SK-MEL-5 (cell line): ENCODE data around the gene ZSCAN5A. TPM values are rescaled to one million over a fixed set of nuclear protein-coding genes. Genes with fewer than 3 reads are reported as not detected.
"Not testable (repeated sequence)": the region's sequence is repeated elsewhere in the genome, so short reads cannot be mapped to it uniquely, and the experiment has no call there.

Source experiments
- DNase-seq: peaks from one replicate; pipeline ENCODE4 v3.0.0-alpha.2; 2016; ENCODE audit warnings: low read depth, low spot score
- in situ Hi-C: cut with HindIII; loops from 2 replicates; pipeline ENCODE4 v1.10.0; 2016; ENCODE audit warnings: low sequenced_read_pairs, high pct_unique_total_duplicates, low pct_unique_long_range_greater_than_20kb
- small RNA-seq, 2 experiments: library from RNA; depleted of rRNA; stranded (forward); fragments of <200 nt; gene quantifications; one replicate each; pipeline ENCODE3, GENCODE V24; 2014
- total RNA-seq: library from RNA; depleted of rRNA; stranded (reverse); fragments of >200 nt; shearing (Covaris generic); gene quantifications from 2 replicates; pipeline ENCODE4 v1.2.3, GENCODE V29; 2014; rRNA removed

The ZSCAN5A gene
- total RNA-seq, 1 experiment from 2014 or later, result 5.4 TPM

GRCh38 chr19:56191115-56191514 lies 123.5 kb downstream of the ZSCAN5A start:
- DNase-seq, result no peak
- in situ Hi-C loops, result no loop called here

- DNase-seq, result no peak
- in situ Hi-C loops, result no loop called here
Observed at GRCh38 chr19:56189785-56190184, 124.9 kb downstream of the ZSCAN5A start.

DNA sequence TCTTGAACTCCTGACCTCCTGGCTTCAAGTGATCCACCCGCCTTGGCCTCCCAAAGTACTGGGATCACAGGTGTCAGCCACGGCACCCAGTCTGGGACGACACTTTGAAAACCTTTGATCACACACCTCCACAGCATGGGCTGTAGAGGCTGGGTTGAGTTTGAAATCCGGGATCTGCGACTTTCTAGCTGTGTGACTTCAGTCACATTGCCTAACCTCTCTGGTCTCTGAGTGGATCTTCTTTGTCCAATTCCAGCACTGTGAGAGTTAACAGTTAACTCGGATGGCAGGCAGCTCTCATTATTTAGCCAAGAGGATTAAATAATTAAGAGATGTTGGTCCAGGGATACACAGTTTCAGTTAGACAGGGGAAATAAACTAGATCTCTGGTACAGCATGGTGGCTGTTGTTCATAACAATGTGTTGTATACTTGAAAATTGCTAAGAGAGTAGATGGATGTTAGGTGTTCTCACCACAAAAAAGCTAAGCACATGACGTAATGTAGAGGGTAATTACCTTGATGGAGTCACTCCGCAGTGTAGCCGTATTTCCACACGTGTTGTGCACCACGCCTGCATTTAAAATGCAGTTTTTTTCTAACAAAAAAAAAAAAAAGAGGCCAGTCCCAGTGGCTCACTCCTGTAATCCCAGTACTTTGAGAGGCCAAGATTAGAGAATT lies 136.9 kb downstream of the ZSCAN5A start:
- in situ Hi-C loops, result no loop called here
- DNase-seq, result no peak

DNA sequence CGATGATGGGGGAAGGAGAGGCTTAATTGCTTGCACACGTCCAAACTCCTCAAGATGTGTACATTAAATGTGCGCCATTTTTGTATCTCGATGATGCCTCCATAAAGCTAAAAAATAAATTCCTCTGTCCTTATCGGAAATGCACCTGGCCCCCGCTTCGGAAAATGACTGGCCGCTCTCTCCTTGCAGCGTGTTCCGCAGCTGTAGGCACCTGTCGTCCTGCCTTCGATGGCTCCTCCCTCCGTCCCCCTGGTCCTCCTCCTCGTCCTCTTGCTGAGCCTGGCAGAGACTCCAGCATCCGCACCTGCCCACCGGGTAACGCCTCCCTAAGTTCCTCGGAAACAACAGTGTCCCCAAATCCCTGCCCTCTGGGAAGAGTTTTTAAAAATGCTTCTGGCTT lies 137.8 kb downstream of the ZSCAN5A start:
- in situ Hi-C loops, result no loop called here
- DNase-seq, result no peak

DNA sequence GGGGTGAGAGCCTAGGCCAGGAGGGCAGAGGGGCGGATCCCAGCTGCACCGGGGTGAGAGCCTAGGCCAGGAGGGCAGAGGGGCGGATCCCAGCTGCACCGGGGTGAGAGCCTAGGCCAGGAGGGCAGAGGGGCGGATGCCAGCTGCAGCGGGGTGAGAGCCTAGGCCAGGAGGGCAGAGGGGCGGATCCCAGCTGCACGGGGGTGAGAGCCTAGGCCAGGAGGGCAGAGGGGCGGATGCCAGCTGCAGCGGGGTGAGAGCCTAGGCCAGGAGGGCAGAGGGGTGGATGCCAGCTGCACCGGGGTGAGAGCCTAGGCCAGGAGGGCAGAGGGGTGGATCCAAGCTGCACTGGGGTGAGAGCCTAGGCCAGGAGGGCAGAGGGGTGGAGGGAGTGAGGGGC lies 138.3 kb downstream of the ZSCAN5A start:
- in situ Hi-C loops, DNase-seq: not testable (repeated sequence)

DNA sequence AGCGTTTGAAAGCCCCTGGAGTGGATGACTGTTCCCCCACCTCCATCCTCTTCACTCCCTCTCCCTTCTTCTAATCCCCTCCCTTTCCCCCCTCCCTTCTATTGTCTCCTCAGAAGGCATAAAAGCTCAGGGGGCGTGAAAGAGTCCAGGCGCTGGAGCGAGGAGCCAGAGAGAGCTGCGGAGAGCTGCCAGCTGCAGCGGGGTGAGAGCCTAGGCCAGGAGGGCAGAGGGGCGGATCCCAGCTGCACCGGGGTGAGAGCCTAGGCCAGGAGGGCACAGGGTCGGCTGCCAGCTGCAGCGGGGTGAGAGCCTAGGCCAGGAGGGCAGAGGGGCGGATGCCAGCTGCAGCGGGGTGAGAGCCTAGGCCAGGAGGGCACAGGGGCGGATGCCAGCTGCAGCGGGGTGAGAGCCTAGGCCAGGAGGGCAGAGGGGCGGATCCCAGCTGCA lies 138.8 kb downstream of the ZSCAN5A start, which contains the start of gene GALP:
Gene GALP, plus strand, starts transcription at position 148 of the 447 bp plus-strand sequence. CDS start 1,101 bp downstream, outside the sequence.
- in situ Hi-C loops, DNase-seq: not testable (repeated sequence)

- no peak for DNase-seq
- in situ Hi-C loops, result no loop called here
Observed at GRCh38 chr19:56174550-56174949, 140.1 kb downstream of the ZSCAN5A start.

DNA sequence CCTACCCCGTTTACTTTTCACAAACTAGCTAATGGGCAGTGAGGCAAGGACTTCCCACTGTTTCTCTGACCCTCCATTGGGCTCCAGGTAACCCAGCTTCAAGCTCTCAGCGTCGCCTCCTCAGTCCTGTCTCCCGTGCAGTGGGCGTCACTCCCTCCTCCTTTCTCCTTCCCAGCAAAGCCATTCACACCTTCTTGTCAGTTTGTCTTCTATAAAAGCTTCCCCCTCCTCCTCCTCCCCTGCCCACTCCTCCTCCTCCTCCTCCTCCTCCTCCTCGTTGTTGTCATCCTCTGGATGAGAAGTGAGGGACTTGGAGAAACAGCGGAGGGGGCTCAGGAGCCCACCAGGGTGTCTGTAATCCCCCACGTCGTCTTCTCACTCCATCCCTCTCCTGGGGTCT lies 140.6 kb downstream of the ZSCAN5A start:
- DNase-seq, result no peak
- in situ Hi-C loops, result no loop called here

Small RNA genes within 50 kb of the gene (small RNA-seq; reads per million reads assigned to genes)
- gene RF00019, result 0 reads per million in 2 experiments

Other genes with a start within 250 kb of the ZSCAN5A start
- 30.4 and 31.7 TPM in 2 replicates for gene ZNF787, start 193.5 kb downstream of the ZSCAN5A start, total RNA-seq
- 8.0 and 14.6 TPM in 2 replicates for gene ZNF444, start 173.6 kb downstream of the ZSCAN5A start, total RNA-seq
- gene GALP, start 138.8 kb downstream of the ZSCAN5A start, total RNA-seq, result not detected in 2 replicates
- gene ZSCAN5B, start 117.1 kb downstream of the ZSCAN5A start, total RNA-seq, result not detected in 2 replicates
- gene ZSCAN5C, start 112.6 kb downstream of the ZSCAN5A start, total RNA-seq, result not detected in 2 replicates
- gene EDDM13, start 42.1 kb downstream of the ZSCAN5A start, total RNA-seq, result not detected in 2 replicates
- 0.77 and 1.6 TPM in 2 replicates for gene ZNF582, start 78.7 kb upstream of the ZSCAN5A start, total RNA-seq
- gene ZNF583, start 89.5 kb upstream of the ZSCAN5A start, total RNA-seq, result 1.2 and 2.3 TPM in 2 replicates
- gene ZNF667, start 162.5 kb upstream of the ZSCAN5A start, total RNA-seq, result 2.5 and 4.1 TPM in 2 replicates
- gene ZNF471, start 193.0 kb upstream of the ZSCAN5A start, total RNA-seq, result 0.88 and 1.0 TPM in 2 replicates
- 2.7 and 2.8 TPM in 2 replicates for gene ZFP28, start 224.1 kb upstream of the ZSCAN5A start, total RNA-seq